ENCODE data around the gene CISD2. TPM values are rescaled to one million over a fixed set of nuclear protein-coding genes. Genes with fewer than 3 reads are reported as not detected.
A peak's percentile ranks its signal among the peaks of the same experiment; 100 is the strongest.
"Not testable (repeated sequence)": the region's sequence is repeated elsewhere in the genome, so short reads cannot be mapped to it uniquely, and the experiment has no call there.

CISD2 gene, protein sequence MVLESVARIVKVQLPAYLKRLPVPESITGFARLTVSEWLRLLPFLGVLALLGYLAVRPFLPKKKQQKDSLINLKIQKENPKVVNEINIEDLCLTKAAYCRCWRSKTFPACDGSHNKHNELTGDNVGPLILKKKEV
- 64.9 and 75.2 TPM in 2 replicates for polyA plus RNA-seq (2014; cell fraction: cytosol; rRNA removed)
- 27.4 and 27.7 TPM in 2 replicates for polyA plus RNA-seq (2014; cell fraction: nucleus; rRNA removed)

DNA sequence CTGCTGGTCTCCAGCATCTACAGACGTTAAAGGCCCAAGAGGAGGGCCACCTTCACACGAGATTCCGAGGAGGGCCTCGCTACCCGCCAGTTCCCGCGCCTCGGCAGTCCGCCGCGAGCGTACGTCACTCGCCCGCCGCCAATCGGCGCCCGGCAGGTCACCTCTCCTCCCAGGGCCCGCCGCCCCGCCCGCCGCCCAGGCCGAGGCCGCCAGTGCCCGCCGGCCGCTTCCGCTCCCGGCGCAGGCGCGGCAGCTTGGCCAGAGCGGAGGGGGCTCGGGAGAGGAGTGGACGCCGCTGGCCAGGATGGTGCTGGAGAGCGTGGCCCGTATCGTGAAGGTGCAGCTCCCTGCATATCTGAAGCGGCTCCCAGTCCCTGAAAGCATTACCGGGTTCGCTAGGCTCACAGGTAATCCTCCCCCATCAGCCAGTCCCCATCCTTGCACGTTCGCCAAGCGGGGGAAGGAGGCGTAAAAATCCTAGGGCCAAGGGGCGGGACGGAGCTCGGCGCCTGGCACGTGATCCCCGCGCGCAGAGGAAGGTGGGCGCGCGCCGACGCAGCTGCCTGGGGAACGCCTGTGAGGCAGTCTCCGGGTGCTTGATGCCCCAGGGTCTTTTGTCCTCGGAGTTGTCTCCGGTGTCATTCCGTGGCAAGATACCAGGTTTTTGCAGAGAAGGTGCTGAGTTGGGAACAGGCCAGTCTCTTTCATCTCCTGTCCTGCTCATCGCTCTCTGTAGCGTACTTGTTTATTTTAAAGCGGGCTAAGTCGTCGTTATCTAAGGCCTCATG, at the start of gene CISD2:
CISD2 (plus strand) TSS at position 212 of the 788 bp plus-strand sequence; CDS start at position 305, 93 bp downstream.
- DNase-seq (ENCODE audit: low spot score) = peak; percentile 91

DNA sequence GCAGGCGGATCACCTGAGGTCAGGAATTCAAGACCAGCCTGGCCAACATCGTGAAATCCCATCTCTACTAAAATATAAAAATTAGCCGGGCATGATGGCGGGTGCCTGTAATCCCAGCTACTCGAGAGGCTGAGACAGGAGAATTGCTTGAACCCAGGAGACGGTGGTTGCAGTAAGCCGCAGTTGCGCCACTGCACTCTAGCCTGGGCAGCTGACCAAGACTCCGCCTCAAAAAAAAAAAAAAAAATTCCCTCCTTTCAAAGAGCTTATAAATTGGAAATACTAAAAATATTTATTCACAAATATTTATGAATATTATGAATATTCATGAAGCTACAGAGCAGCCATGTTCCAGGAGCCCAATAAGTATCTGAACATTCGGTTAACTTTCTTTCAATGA, 49.7 kb upstream of the CISD2 start:
- DNase-seq (ENCODE audit: low spot score) = not testable (repeated sequence)

DNA sequence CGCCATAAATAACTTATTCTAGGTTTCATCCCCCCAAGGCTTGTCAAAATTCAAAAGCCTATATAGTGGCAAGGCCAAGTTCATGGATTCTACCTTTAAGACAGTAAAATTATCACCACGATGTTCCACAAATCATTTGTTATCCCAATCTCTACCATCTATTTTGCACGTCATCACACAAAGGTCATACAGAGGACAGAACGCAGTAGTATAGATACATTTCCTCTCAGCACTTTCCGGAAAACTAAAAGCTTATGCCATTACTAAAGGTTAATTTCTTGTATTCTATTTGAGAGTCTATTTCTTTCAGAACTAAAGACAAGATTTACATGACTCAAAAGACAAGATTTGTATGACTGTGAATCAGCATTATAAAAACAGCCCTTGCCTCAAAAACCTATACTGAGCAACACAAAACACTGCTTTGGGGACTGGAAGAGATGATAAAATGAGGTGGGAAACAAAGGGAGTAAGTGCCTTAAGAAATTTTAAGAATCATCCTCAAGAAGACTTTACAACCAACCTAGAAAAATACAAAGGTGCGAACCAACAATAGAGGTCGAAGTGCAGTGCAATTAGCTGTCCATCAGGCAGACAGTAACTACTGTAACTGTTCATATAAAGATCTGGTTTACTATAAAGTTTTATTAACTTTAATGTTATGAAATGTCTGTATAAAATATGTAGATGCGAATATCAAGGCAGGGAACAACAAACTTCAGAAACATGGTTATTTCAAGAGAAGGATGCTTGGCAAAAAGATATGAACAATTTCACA, 49.0 kb upstream of the CISD2 start:
- DNase-seq (ENCODE audit: low spot score) = no peak

DNA sequence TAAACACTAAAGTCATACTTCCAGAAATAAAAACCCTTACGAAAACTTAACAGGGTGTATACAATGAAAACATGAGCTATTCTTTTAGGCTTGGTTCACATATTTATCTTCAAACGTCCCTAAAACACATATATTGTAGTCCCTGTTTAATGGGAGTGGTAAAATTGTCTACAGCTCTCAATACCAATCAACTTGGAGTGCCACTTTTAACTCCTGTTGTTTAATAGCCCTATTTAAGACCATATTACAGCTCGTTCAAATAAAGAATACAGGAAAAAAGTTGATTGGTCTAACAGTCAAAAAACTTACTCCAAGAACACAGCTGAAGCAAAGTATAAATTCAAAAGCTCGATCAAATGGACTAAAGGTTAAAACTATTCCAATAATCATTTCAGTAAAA, 45.3 kb upstream of the CISD2 start:
- DNase-seq (ENCODE audit: low spot score) = no peak

DNA sequence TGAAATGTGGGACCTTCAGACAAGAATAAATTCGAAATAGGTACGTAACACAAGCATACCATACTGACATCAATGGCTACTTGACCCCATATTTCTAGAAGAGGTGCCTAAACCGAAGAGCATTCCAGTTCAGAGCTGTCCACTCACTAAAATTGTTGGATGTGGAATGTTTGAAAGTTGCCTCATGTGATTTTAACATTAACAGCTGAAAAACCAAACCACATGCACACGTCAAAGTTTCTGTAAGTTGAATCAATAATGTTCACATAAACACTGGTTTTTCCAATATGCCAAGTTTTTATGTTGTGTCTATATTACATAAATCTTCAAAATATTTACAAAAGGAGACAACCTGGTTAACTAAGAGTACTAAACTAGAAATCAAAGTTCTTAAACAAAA, 44.9 kb upstream of the CISD2 start:
- DNase-seq (ENCODE audit: low spot score) = no peak

DNA sequence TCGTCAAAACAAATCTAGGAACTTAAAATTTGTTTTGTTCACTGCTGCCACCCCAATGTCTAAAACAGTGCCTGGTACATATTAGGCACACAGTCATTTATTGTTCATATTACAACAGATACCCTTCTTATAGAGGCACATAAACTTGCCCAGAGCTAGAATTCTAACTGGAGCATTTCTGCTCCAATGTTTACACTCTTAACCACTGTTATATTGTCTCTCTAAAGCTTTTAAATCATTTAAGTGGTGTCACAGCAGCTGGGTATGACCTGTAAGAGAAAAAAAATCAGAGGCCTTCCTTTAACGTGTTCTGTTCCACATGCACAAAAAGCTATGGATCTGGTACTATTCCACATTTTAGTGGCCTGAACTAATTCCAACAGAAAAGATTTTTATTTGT, 44.4 kb upstream of the CISD2 start:
- DNase-seq (ENCODE audit: low spot score) = no peak

DNA sequence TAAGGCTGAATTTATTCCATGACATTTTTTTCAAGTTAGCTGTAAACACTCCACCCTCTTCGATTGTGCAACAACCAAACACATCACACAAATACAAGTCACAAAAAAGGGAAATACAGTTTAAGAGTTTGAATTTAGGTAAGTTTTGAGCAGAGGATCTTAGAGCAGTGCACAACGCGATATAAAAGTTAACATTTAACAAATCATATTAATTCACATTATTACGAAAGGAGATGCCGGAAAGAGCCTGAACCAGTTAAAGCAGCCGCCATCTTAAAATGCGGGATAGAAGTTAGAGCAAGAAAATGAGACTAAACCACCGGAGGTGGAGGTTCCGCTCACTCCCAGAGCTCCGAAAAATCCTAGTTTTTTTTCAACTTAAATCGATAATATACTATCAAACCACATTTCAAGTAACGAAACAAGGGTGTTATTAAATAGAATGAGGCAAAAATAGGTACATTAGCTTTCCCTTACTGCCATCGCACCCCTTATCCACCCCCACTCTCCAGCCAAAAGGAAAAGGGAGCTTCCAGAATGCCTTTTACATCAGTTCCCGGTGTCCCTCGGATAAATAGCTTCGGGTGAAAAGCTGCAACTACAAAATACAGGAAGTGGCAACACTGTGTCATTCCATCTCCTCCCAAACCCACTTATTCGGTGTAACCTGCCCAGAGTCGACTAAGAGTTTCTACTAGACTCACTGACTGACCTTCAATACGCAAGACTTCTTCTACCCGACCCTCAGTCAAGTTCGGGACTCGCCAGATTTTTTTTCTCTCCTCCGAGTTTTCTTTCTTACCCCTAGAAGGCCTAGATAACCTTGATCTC, 43.3 kb upstream of the CISD2 start:
- no peak for DNase-seq (ENCODE audit: low spot score)

DNA sequence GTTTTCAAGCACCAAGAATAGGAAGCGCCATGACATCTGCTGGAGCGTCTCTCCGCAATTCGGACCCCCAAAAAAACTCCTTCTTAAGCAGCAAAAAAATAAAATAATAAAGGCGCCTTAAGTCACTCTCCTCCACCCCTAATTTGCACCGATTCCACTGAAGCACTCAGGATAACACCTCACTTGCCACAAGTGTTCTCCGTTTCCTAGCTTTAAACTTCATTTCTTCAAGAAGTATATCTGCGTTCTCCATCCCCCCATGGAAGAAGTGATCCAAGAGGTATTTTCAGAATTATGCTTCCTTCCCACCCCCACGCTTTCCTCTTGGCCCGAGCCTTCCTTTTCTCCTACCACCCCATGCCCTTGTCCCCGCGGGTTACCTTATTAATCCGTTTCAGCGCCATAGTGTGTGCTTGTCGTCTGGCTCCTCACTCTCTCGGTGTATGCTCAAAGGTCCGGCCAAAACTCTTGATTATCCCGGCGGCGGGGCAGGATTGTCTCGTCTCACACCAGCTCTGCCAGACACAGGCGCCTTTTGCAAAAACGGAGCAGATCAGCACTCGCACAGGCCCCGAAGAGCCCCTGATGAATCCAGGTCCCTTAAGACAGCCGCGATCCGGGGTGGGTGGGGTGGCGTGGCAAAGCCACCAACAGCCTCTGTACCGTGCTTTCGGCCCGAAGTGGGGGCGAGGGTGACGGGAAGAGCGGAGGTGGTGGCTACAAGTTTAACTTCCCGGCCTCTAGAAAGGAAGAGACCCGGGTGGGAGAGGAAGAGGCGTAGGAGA, 42.5 kb upstream of the CISD2 start:
- DNase-seq (ENCODE audit: low spot score) = no peak

DNA sequence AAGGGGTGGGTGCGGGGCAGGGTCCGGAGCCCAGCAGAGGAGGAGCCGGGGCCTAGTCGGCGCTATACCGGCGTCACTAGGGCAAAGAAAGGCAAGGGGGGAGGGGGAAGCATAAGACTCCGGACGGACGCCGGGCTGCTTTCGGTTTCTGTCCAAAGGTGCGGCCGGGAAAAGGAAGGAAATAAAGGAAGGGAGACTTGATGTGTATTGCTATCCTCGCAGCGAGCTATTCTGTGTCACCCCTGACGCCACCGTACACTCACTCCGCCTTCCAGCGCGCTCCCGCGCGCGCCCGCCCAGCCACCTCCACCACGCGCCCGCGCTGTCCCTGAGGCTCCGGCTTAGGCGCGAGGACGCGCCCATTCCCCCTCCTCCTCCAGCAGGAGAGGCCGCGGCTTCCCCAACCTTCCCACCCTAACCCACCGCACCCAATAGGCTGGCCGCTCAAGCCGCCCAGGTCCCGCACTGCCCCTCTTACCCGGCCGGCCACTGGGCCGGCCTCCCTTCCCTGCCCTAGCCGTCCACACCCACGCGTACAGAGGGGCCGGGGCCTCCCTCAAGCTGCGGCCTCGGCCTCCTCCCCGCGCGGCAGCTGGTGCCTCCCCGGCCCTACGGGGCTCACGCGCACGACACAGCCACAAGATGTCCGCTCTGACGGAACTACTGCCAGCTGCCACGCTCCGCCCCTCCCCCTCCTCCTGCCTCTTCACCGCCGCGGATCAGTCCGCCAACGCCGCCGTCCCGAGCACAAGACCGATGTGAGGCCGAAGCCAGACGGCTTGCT, 41.7 kb upstream of the CISD2 start, which contains the start of gene UBE2D3:
UBE2D3 (minus strand) TSS at position 662 of the 784 bp plus-strand sequence. CDS start 1,043 bp downstream, outside the sequence.
- DNase-seq (ENCODE audit: low spot score) = peak; percentile 91

DNA sequence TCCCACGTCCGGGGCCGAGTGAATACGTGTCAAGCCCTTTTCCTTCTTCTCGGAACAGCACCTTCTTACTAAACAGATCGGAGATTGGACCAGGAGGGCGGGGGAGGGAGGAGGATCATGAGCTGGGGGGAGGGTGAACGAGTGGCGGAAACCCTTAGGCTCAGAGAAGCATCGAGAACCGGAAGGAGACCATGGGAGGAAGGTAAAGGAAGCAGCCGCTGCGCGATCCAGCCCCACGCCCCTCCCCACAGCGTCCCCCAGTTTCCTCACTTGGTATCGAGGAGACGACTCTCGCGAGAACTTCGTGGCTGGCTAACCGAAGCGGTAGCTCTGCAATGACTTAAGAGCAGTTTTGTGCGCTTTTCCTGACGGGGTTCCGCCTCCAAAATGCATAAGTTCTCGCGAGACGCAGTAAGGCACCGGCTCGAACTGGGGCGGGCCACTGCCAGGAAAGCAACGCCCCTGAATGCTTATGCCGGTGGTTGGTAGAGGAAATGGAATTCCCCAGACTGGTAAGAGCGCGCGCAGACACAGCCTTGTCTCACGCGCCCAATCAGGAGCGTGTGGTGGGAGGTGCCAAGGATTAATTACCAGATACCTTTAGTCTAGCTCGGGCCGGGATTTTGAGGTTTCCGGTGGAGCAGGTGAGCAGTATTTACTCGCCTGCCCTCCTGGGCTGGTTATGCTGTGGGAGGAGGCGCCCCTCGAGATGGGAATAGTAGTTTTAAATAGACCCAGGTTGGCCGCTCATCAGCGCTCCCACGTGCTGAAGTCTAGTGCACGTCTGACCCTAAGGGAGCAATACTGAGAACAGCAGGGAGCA, 40.9 kb upstream of the CISD2 start:
- peak; percentile 100 for DNase-seq (ENCODE audit: low spot score)

DNA sequence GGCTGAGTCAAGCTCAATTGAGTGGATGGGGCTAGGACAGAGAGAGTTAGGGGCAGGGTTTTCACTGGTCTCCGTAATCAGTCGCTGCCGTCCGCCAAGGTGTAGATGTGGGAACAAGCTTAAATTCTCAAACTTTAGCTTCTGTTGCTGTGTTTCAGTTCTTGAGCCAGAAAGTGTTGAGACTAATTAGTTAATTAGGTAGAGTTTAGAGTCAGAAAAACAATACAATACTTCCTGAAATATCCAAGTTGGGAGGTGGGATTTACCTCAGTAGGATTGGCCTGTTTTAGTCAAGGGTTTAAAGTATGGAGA, 40.3 kb upstream of the CISD2 start:
- no peak for DNase-seq (ENCODE audit: low spot score)

DNA sequence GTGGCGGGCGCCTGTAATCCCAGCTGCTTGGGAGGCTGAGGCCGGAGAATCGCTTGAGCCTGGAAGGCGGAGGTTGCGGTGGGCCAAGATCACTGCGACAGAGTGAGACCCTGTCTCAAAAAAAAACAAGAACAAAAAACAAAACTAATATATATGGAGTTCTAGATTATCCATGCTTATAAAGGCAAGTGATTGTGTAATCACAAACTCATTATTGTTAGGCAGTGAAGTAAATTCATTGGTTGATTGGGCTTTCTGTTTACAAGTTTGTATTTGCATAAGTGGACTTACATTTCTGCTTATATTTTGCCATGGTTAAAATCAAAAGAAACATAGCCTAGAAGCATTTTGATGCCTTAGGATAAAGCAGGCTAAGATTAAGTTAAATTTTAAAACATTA, 39.0 kb upstream of the CISD2 start:
- no peak for DNase-seq (ENCODE audit: low spot score)

DNA sequence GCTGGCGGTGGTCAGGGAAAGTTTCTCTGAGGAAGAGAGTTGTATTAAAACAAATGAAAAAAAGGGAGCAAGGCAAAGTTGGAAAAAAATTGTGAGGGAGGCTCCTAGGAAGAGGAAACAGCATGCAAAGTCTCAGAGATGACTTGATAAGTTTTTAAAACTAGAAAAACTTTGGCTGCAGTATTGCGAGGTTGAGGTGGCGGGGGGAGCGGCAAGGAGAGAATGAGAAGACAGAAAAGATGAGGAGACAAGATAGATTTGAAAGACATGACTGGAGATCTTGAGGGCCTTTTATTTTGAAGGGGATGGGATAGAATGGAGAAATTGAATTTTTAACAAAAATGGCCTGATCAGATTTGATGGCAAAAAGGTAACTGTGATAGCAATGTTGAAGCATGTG, 36.7 kb upstream of the CISD2 start:
- no peak for DNase-seq (ENCODE audit: low spot score)

DNA sequence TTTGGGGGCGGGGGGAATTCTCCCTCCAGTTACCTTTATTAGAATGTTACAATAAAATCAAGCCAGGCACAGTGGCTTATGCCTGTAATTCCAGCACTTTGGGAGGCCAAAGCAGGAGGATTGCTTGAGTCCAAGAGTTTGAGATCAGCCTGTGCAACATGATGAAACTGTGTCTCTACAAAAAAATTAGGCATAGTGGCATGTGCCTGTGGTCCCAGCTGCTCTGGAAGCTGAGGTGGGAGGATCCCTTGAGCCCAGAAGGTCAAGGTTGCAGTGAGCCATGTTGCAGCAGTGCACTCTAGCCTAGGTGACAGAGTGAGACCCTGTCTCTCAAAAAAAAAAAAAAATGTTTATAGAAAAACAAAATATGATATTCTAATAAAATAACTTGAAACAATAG, 36.1 kb upstream of the CISD2 start:
- DNase-seq (ENCODE audit: low spot score) = no peak

DNA sequence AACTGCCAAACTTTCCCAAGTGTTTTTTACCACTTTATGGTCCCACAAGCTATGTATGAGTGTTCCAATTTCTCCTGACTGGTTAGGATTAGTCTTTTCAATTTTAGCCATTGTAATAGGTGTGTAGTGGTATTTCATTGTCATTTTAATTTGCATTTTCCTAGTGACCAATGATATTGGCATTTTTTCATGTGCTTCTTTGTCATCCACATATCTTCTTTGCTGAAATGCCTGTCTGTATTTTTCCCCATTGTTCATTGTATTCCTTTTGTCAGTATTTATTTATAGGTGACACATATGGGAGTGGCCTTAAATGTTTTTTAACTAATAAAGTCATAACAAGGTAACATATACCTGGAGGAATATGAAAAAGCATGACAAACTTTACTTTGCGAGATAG, 32.2 kb upstream of the CISD2 start:
- DNase-seq (ENCODE audit: low spot score) = no peak

DNA sequence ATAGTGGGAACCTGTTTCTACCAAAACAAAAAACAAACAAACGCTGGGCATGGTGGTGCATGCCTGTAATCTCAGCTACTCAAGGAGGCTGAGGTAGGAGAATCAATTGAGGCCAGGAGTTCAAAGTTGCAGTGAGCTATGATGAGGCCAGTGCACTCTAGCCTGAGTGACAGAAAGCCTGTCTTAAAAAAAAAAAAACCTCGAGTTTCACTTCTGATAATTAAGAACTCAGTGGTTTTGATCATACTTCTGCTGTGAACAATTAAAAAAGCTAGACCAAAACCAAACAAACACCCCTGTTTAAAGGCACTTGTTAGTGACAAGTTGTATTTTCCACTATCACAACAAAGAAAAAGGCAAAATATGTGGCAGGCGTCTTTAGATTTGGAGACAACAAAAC, 26.4 kb upstream of the CISD2 start:
- DNase-seq (ENCODE audit: low spot score) = no peak

DNA sequence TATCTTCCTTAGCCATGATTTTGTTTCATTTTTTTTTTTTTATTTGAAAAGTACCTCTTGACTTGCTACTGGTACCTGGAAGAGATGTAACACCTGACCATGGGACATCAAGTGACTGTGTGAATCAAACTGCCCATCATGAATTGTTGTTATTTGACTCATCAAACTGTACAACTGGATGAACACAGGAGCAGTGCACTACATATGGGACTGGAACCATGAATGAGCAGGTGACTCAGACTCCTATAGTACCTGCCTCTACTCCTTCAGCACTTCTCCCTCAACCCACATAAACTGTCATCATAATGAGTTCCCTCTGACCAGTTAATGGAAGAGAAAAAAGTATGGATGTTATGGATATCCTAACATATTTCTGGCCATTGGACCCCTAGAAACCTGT, 25.5 kb upstream of the CISD2 start:
- DNase-seq (ENCODE audit: low spot score) = no peak

DNA sequence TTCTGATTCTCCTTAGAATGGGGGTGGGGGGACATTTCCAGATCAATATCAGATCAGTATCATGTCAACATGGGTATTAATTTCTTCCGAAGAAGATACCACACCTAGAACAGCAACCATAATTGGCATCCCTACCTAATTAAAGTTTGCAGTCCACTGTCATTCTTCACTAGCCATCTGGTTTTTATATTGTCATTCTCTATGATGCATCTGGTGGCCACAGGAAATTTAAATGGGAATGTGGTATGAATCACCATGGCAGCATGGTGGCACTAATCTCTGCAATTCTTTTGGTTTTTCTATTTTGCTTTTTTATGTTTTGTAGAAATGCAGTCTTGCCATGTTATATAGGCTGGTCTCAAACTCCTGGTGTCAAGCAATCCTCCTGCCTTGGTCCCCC, 24.9 kb upstream of the CISD2 start:
- peak; percentile 27 for DNase-seq (ENCODE audit: low spot score)

DNA sequence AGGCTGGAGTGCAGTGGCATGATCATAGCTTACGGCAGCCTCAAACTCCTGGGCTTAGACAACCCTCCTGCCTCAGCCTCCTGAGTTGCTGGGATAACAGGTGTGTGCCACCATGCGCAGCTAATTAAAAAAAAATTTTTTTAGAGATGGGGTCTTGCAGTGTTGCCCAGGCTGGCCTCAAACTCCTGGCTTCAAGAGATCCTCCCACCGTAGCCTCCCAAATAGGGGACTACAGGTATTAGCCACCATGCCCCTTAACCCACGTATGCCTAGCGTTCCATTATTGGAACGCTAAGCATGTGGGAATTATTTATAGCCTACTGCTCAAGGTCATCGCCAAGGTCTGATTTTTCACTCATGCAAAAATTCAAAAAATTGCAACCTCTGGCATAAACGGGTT, 21.1 kb upstream of the CISD2 start:
- DNase-seq (ENCODE audit: low spot score) = no peak

All from SK-N-DZ (cell line).